Endothelial cell of umbilical vein (primary cell): ENCODE data around the gene TMEM150C.

Source experiments
- MYC ChIP-seq: IDR thresholded peaks from one replicate; pipeline ENCODE4 v1.6.1; 2011; ENCODE audit warnings: mild to moderate bottlenecking, low read depth, low read length
- TF ChIP-seq, protein P1 (sequence below), 2 donors: IDR thresholded peaks; 1 replicate in 1 of 2; 2 replicates in 1 of 2; pipeline ENCODE4 v1.5.1; 2011; ENCODE audit warnings: low read length in 2 of 2, mild to moderate bottlenecking in 2 of 2, moderate library complexity in 2 of 2, control low read depth in 1 of 2, inconsistent platforms in 1 of 2, low read depth in 1 of 2; ENCODE audit not compliant: insufficient read depth in 1 of 2; ENCODE audit errors: extremely low read depth in 1 of 2
- TF ChIP-seq, protein P2 (sequence below): IDR thresholded peaks from 2 replicates; pipeline ENCODE4 v1.6.1; 2011; ENCODE audit not compliant: insufficient read depth, insufficient read length

DNA sequence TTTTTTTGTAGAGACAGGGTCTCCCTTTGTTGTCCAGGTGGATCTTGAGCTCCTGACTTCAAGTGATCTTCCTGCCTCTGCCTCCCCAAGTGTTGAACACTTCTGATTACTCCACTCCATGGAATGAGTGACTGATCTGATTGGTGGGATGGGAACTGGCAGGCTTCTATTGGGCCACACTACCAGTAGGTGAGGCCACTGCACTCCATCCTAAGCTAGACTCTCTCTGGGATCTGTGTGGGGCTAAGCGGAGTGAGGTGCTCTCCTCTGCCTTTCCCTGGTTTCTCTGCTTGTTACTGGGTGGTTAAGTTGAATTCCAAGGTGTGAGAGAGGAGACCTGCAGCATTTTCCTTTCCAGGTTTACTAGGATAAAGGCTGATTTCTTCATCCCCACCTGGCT is 72.7 kb downstream of the TMEM150C start:
- no peak for TF ChIP-seq MYC
- TF ChIP-seq, protein P1, sequence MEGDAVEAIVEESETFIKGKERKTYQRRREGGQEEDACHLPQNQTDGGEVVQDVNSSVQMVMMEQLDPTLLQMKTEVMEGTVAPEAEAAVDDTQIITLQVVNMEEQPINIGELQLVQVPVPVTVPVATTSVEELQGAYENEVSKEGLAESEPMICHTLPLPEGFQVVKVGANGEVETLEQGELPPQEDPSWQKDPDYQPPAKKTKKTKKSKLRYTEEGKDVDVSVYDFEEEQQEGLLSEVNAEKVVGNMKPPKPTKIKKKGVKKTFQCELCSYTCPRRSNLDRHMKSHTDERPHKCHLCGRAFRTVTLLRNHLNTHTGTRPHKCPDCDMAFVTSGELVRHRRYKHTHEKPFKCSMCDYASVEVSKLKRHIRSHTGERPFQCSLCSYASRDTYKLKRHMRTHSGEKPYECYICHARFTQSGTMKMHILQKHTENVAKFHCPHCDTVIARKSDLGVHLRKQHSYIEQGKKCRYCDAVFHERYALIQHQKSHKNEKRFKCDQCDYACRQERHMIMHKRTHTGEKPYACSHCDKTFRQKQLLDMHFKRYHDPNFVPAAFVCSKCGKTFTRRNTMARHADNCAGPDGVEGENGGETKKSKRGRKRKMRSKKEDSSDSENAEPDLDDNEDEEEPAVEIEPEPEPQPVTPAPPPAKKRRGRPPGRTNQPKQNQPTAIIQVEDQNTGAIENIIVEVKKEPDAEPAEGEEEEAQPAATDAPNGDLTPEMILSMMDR (IDR thresholded peaks at IDR 0.05; ENCODE audit: extremely low read depth in 1 of 2, insufficient read depth in 1 of 2, low read depth in 1 of 2, low read length in 2 of 2): no peak
- TF ChIP-seq, protein P2, sequence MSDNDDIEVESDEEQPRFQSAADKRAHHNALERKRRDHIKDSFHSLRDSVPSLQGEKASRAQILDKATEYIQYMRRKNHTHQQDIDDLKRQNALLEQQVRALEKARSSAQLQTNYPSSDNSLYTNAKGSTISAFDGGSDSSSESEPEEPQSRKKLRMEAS: no peak
